HG03565 (cell line): ENCODE results near the gene SH3RF3.

Source experiments
- ATAC-seq: cut with Tn5 transposase; IDR thresholded peaks from one replicate; pipeline ENCODE4 v1.9.1; 2021; ENCODE audit warnings: mild to moderate bottlenecking, moderate library complexity; ENCODE audit not compliant: unreplicated experiment

SH3RF3 gene

GRCh38 chr2:109367683-109368082, 238.7 kb downstream of the SH3RF3 start:
- no peak for ATAC-seq

- ATAC-seq = no peak
Measured at GRCh38 chr2:109368798-109369197, 239.8 kb downstream of the SH3RF3 start.

DNA sequence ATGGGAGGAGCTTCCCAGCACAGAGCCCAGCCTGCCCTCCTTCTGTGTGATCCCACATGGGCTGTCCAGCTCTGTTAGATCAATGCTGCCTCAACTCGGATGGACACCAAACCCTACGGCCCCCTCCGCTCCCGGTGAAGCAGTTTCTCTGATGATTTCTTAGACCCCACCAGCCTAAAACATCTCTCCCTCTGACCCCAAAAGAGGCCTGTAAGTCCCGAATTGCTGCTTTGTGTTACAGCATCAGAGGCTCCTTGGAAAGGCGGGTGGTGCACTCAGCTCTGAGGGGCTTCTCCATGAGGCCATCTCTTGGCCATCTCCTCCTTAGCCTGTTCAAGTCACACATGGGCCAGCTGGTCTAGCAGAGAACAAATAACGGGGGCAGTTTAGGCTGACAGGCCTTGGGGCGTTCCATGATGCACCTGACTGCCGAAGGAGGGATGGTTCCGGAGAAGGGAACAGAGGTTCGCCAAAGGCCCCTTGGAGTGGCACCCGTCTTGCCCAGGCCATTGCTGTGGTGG, 240.7 kb downstream of the SH3RF3 start:
- no peak for ATAC-seq

GRCh38 chr2:109370399-109371035, 241.5 kb downstream of the SH3RF3 start:
- ATAC-seq = no peak

GRCh38 chr2:109371481-109372170, 242.6 kb downstream of the SH3RF3 start:
- no peak for ATAC-seq

DNA sequence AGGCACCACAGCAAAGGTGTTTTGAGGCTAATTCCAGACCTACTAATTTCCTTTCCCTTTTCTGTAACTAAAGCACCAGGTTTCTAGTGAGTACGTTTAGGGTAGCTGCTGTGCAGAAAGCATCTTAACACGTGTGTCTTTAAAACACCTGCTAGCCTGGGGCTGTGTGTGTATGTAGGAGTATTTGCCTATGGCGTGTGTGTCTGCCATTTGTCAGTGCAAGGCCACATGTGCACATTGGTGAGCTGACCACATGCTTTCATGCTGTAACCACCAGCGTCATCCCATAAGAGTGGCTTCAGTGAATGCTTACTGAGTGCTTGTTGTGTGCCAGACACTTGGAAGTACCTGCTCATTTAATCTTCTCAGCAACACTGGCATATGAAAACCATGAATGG, 243.2 kb downstream of the SH3RF3 start:
- no peak for ATAC-seq

DNA sequence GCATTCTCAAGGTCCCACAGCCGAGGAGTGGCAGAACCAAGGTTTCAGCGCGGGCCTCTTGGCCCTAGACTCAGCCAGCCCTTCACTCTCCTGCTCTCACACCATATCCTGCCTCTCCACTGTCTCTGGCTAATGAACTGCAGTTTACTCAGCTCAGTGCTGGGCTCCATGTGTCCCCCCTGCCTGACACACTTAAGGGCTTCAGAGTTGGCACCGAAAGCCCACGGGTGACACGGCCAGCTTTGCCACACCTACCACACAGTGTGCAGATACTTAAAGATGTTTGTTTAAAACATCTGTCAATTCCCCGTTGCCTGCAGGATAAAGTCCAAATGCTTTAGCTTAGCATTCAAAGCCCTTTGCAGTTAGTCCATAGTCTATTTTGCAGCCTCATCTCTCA, 243.6 kb downstream of the SH3RF3 start:
- no peak for ATAC-seq

DNA sequence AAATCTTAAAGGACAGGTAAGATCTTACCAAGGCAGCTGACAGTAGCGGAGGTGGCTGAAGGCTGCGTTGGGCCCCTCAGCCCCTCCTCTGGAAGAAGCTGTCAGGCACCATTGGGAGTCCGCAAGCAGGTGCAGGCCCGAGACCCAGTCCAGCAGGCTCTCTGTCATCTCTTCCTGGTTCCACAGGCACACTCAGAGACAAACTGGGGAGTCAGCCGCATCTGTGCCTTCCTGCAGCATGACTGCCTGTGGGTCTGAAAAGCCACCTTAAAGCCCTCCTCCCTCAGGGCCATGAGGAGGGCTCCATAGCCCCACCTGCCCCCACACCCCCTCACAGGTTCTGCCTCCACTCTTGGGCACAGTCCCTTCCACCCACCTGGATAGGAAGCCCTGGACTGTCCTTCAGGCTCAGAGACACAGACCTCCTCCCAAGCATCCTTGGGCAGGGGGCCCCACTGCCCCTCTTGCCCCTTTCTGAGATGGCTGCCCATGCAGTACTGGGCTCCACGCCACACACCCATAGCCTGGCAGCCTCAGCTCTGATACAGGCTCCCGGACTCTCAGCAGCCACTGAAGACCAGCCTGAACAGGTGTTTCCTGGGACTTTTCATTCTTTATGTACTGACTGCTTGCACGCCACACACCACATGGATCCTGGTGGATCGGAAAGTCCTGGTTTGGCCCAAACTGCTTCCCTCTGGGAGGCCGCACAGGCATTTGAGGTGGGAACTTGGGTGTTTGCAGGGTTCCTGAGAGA, 245.0 kb downstream of the SH3RF3 start:
- ATAC-seq = no peak

DNA sequence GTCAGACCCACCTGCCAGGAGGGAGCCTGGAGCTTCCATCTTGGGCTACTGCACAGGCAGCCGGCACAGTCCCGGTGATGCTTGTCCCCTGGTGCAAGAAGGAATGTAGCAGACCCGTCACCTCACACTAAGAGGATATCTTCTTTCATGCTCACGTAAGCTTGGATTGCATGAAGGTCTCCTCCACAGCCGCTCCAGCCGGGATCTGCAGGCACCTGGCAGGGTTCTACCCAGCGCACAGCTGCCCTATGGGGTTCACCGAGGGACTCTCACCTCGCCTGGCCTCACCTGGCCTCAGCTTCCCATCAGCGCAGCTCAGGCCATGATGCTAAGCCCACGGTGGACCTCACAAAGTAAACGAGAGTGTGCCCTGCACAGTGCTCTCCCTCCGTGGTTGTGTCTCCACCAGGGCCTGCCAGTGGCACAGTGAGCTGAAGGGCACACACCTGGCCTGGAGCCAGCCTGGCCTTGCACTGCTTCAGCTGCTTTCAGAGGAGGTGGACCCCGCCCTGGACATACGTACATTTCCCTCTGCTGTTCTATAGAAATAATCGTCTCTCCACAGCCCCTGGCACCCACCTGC, 245.6 kb downstream of the SH3RF3 start:
- no peak for ATAC-seq

DNA sequence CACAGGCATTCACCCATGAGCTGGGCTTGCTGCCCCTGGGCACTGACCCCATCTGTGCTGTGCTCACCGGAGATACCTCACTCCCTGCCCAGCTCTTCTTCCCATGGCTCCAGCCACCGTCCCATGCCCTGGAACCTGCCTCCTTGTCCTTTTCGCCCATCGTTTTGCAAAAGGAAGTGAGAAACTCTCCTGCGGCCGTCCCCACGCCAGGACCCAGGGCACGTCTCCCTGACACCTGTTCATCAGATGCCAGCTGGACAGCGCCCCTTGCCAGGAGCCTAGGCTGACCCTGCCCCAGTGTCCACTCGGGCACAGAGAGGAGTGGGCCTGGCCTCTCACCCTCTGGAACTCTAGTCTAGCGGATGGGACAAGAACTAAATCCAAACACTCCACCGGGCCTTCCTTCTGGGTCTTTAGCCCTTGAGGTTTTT, 246.1 kb downstream of the SH3RF3 start:
- no peak for ATAC-seq

DNA sequence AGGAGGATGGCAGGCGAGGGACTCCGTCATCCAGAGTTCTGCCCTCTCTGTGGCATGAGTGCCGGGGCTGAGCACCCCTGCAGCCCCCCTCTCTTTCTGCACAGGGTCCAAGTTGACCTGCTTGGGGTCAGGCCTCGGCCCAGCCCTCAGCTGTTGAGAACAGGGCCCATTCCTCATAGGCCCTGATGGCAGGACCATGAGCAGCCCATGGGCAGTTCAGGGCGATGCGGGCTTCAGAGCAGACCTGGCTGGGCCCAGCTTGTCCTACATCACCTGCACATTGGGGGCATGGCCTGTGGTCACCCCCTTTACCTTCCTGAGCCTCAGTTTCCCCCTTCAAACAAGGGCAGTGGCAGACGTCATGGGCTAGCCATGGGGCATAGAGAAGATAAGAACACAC, 246.7 kb downstream of the SH3RF3 start:
- ATAC-seq = no peak

DNA sequence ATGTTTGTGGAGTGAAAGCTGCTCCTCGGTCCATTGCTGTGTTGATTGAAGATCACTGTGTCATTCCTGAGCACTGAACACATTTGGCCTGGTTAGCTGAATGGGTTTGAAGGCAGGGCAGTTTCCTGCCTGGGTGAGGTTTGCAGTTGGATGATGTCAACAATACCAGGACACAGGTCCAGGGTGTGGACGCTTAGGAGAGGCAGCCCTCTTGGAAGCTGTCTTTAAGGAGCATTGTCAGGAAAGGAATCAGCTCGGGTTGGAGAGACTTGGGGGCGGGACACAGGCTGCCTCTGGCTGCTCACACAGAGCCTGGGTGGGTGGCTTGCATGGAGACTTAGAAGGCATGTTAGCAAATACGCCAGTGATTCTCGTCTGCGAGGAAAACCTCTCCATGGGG, 247.1 kb downstream of the SH3RF3 start:
- ATAC-seq = no peak

GRCh38 chr2:109376796-109377495, 247.9 kb downstream of the SH3RF3 start:
- no peak for ATAC-seq

DNA sequence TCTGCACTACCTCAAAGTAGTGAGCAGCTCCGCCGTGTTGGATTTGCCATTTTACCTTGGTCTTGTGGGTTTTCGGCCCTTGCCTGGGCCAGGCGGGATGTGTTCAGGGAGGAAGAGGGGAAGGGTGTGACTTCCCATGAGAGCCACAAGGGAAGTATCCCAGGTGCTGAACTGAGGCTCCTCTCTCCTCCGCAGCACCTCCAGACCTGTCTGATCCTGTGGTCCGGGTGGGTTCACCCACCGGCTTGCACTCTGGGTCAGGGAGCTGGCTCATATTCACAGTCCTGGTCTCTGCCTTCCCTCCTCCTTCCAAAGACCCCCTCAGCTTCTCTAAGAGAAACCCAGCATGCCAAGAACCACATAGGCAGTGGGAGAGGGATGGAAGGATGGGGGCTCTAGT, 249.0 kb downstream of the SH3RF3 start:
- ATAC-seq = no peak

DNA sequence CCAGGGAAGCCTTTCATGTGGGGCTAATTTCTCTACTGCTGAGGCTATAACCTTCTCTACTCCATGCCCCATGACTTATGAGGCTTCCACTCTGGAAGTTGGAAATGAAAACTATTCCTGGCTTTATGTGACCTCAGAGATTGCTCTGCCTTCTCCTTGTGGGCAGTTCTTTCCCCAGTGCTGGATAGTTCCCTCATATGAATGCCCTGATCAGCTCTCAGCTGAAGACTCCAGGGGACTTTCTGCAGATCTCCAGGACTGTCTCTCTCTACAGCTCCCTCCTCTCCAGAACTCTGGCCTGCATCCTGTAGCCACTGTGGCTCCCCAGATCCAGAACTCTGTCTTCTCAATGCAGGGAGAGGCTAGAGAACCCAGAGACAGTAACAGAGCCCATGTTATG, 249.7 kb downstream of the SH3RF3 start:
- no peak for ATAC-seq

- ATAC-seq = no peak
Measured at GRCh38 chr2:109379507-109379906, 250.5 kb downstream of the SH3RF3 start.

DNA sequence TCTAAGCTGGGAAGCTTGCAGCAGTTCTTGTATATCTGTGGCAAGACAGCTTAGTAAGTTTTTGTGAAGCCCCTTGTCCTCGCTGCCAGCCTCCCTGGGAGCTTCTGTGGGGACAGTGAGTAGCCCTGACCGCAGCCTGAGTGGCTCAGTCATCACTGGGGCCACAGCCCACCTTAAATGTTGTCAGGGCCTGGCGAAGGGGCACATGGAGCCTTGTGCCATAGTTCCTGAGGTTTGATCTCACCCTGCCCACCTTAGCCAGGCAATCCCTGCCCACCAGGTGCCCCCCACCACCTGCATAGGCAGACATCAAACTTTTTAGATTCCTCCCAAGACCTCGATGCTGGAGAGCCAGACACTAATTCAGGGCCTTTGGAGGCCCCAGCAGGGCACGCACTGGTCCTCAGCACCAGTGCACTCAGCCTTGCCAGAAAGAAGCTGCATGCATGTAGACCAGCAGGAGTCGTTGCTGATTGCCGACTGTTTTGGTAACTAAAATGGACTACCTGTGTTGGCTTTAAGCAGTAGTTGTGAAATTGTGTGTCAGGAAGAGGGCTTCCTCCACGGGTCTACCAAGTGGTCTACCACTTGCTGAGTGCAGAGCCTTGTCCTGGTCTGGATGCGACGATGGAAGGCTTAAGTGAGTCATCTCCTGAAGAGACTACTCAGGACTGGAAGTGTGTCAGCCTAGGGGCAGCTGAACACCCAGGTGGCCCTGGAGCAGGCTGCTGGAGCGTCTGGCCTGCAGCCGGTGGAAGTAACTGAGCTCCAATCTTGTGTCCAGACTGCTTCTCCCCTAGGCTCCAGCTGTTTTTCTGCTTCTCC, 251.7 kb downstream of the SH3RF3 start:
- no peak for ATAC-seq

DNA sequence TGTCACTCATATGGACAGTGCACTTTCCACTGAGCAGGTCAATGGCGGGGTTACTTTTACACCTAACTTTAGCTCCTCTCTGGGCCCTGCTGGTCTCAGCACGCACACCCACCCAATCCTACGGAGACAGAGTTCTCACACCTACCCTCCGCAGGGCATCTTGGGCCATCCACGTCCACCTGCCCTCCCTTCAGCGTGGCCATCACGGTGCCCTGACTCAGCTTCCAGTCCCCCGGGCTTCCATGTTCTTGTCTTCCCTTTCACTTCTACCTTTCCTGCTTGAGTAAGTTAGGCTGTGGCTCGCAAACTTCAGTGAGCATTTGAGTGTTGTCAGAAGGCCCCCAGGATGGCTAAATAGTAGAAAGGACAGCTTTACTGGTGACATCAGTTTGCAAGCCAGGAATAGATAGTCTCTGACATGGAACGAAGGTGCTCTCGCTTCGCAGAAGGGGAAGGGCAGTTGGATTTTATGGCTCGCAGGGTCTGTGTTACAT, 252.4 kb downstream of the SH3RF3 start:
- no peak for ATAC-seq

DNA sequence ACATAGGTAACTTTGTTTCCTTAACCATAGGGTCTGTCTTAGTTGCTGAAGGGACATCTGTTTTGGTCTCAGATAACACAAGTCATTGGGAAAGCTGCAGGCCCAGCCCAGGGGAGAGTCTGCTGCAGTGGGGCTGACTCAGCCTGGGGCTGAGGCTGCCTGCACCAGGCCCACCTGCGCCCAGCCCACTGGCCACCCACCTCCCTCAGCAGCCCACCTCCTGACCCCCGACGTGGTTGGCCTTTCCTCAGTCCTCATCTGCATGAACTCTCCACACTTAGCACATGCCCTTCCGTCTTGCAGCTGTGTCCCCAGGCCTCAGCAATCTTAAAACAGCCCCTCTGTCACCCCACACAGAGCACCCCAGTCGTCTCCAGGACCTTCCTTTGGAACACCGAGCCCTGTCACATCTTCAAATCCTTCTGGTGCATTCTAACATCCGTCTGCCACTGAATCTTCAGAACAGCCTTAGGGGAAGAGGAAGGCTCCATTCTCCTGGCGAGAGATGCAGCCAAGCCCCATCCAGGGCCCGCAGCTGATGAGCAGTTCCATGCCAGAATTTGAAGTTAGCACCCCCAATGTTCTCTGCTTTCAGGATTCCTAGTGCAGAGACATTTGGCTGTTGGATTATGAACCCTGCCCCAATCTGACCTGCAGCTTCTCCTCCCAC, 253.4 kb downstream of the SH3RF3 start:
- no peak for ATAC-seq
